HG02759 (cell line): ENCODE results near the gene PKD1.

Experiments used
- ATAC-seq: cut with Tn5 transposase; IDR thresholded peaks from one replicate; pipeline ENCODE4 v1.9.1; 2021; ENCODE audit warnings: mild to moderate bottlenecking, moderate library complexity; ENCODE audit not compliant: unreplicated experiment

PKD1 gene

DNA sequence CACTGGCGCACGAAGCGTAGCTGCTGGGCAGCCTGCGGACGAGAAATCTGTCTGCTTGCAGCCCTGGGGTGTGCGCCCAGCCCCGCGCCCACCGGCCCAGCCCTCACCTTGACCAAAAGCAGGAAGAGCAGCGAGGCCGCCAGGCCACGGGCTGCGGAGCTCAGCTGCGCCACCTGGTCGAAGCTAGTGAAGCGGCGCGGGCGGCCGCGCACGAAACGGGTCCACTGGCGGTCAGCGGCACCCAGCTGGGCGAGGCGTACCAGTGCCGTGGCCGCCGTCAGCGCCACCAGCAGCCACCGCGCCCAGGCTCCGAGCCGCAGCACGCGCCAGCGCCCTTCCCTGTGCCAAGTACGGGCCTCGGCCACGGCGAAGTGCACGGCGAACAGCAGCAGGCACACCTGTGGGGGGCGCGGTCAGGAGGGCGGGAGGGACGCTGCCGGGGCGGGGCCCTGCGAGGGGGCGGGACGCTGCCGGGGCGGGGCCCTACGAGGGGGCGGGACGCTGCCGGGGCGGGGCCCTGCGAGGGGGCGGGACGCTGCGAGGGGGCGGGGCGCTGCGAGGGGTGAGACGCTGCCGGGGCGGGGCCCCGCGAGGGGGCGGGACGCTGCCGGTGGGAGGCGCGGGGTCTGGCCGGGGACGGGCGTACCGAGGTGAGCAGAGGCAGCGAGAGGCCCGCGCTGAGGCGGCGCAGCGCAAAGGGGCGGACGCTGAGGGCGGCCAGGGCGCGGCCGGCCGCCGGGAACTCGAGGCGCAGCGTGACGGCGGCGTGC lies 44.7 kb downstream of the PKD1 start:
- no peak for ATAC-seq

DNA sequence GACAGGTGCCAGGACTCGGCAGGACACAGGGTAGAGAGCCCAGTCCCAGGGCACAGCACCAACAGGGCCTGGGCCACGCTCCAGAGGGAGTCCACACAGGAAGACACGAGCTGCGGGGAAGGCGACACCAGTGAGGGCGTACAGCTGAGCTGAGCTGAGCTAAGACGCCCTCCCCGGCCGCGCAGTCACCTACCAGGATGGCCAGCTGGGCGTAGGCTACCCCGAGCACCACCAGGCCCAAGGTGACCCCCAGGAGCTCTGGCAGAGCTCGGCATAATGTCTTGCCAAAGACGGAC lies 45.3 kb downstream of the PKD1 start:
- no peak for ATAC-seq

DNA sequence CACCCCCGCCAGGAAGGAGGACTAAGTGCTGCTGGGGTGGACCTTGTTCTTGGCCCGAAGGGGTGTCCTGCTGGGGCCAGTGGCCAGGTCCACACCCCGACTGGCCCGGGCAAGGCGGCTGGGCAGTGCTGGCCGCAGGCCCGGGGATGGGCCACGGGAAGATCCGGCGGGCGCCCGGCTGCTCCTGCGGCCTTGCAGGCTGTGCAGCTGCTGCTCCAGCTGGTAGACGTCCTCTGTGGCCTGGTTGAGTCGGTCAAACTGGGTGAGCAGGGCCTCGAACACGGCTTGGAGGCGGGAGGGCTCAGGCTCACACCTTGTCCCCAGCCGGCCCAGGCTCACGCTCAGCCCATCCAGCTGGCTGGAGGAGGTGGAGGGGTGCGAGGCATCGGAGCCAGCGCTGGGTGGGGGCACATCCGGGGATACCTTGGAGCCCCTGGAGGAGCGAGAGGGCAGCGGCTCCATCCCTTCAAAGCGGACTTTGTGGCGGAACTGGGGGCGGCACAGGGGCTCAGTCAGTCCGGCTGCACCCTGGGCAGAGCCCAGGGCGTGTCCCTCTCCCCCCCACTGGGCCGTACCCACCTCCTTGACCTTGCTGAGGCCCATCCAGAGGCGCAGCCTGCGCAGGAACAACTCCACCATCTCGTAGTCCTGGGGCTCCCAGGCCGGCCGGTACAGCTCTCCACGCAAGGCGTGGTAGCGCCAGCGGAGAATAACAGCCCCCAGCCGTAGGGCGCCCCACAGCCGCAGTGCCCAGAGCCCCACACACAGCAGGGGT lies 45.8 kb downstream of the PKD1 start:
- ATAC-seq, result no peak

DNA sequence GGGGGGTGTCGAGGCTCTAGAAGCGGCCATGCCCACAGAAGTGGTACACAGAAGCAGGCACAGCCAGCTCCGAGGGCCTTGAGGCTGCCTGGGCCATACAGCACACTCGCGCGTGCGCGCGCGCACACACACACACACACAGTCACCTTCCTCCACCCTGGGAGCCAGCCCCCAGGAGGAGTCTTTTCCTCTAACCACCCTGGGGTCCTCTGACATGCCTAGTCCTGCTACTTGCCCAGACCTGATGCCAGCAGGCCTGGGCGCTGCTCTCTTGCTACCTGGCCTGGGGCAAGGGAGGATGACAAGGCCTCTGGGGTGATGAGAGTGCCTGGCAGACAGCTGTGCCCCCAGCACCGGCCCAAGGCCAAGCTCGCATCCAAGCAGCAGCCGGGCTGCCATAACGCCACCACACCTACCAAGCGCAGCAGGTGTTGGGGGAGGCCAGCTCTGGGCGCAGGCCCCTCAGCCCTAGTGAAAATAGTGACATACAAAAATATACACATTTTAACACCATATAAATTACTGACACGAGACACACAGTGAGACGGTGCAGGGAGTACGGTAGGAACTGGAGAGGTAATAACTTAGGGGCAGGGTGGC lies 46.8 kb downstream of the PKD1 start:
- no peak for ATAC-seq

DNA sequence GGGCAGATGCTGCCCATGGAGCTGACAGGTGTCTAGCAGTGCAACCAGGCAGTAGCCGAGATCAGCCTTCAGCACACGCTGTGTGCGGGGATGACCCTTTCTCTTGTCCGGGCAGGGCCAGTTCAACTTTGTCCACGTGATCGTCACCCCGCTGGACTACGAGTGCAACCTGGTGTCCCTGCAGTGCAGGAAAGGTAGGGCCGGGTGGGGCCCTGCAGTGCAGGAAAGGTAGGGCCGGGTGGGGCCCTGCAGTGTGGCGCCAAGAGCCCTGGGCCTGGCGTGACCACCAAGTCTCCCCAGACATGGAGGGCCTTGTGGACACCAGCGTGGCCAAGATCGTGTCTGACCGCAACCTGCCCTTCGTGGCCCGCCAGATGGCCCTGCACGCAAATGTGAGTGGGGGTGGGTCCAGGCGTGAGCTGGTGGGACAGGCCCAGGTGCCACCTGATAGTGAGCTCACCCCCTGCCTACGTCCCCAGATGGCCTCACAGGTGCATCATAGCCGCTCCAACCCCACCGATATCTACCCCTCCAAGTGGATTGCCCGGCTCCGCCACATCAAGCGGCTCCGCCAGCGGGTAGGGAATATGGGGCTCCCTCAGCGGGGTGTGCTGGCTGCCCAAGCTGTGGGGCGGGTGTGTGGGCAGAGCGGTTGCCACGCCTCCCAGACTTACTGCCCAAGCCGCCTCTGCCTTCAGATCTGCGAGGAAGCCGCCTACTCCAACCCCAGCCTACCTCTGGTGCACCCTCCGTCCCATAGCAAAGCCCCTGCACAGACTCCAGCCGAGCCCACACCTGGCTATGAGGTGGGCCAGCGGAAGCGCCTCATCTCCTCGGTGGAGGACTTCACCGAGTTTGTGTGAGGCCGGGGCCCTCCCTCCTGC lies 47.7 kb downstream of the PKD1 start:
- no peak for ATAC-seq

DNA sequence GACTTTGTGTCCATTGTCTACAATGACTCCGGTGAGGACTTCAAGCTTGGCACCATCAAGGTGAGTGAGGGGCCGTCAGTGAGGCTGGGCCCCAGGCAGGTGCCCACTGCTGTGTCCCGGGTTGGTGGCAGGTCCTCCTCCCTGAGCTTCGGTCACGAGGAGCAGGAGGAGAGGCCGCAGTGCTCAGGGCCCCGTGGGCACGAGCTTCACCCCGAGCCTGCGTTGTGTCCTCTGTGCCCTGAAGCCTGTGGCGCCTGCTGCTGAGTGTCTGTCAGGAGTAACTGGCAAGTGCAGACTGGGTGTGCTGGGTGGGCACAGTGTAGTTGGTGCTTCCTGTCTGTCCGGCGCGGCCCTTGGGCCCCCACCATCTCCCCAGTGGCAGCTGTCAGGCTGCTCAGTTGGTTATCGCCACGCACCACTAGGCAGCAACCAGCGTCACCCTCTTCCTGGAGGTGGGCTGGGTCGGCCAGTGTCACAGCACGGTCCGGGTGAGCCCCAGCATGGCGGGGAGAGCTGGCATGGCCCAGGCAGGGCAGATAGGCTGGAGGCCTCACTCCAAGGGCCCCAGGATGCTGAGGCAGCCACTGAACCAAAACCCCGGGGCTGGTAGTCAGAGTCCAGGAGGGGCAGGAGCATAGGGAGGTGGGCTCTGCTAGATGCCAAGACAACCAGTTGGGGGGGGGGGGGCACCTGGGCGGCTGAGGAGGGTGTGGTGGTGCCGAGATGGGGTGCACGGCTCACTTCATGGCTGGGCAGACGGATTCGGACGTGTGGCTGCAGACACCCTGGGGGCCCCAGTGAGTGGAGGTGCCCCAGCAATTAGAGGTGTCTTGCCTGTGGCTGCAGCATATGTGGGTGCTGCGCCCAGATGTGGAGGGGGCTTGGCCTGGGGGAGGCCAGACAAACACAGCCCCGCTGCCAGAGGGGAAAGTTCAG lies 48.6 kb downstream of the PKD1 start:
- no peak for ATAC-seq

DNA sequence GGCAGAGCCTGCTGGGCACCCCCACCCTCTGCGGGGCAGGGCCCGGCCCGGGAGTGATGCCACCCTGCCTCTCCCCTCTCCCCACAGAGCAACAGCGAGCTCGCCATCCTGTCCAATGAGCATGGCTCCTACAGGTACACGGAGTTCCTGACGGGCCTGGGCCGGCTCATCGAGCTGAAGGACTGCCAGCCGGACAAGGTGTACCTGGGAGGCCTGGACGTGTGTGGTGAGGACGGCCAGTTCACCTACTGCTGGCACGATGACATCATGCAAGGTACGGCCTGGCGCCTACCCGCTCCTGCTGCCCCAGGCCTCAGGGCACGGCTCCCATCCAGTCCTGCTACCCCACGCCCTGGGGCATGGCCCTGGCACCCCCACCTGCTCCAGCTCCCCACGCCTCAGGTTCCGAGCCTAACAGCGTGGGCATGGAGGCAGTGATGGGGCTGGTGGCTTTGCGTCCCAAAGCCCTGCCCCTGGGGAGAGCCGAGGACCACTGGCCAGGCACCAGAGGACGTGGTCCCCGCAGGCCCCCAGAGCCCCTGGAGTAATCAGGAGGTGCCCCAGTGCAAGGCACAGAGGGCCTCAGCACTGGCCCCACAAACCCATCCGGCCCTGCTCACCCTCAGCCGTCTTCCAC lies 49.5 kb downstream of the PKD1 start:
- ATAC-seq, result no peak

DNA sequence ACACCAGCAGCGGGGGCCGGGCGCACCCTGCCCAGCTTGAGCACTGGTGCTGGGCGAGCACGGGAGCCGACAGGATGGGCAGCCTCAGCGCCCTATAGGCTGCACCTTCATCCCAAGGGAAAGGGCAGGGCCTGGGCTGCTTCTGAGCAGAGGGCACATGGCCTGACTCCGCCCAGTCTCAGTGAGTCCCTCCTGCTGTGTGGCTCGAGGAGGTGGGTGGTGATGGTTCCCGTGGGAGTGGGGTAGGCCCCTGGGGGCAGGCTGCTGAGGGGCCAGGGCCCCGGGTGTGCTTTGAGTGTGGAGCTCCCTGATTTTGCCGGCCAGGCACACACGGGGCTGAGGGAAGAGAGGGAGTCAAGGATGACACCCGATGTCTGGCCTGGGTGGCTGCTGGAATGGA lies 50.0 kb downstream of the PKD1 start:
- ATAC-seq, result no peak

DNA sequence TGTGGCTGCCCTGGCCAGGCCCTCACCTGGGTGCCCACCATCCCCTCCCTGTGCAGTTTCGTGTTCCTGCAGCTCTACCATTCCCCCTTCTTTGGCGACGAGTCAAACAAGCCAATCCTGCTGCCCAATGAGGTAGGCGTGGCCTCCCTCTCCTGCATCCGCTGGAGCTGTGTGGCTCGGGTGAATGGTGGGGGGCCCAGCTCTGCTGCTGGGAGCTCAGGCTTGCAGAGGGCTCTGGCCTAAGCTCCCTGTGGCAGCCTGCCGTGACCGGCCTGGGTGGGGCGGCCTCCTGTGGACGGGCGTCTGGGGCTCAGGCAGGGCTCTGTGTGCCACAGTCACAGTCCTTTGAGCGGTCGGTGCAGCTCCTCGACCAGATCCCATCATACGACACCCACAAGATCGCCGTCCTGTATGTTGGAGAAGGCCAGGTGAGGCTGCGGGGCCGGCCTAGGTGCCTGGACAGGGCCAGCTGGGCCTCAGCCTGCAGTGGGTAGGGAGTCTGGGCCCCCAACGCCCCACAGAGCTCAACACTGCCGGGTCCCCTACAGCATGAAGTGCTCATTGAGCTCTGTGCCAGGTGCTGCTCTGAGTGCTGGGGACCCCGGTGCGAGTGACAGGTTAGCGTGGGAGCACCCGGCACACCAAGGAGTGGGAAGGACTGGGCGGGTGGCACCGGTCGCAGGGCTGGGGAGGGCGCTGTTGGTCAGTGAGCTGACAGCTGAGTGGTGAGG lies 50.6 kb downstream of the PKD1 start:
- ATAC-seq, result no peak

DNA sequence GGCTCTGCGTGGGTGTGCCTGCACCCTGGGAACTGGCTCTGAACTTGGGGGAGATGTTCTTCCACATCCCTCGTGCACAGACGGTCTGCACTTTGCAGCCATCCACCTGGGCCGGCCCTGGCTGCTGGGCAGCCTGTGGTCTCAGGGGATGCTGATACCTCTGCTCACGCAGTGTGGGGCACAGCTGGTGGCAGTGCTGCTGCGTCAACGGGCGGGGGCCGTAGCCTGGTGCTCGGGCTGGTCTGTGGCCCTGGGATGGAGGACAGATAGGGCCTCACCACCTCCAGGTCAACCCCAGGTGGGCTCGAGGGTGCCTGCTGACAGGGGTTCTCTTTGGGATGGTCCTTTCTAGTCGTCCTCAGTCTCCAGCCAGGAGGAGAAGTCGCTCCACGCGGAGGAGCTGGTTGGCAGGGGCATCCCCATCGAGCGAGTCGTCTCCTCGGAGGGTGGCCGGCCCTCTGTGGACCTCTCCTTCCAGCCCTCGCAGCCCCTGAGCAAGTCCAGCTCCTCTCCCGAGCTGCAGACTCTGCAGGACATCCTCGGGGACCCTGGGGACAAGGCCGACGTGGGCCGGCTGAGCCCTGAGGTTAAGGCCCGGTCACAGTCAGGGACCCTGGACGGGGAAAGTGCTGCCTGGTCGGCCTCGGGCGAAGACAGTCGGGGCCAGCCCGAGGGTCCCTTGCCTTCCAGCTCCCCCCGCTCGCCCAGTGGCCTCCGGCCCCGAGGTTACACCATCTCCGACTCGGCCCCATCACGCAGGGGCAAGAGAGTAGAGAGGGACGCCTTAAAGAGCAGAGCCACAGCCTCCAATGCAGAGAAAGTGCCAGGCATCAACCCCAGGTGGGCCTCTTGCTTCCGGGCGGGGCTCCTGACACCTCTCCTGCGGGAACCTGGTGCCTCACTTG lies 51.6 kb downstream of the PKD1 start:
- no peak for ATAC-seq

DNA sequence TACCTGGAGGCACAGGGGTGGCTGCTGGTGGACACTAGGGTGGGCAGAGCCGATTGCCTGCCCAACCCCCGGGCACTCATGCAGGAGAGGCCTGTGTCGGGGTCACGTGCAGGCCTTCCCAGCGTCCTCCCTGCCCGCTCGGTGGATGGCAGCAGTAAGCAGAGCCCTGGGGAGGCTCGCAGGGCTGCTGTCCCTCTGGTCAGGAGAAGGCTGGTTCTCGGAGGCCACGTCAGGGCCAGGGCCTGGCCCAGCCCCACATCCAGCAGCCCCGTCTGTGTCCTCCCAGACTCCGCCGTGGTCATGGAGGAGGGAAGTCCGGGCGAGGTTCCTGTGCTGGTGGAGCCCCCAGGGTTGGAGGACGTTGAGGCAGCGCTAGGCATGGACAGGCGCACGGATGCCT lies 52.3 kb downstream of the PKD1 start:
- ATAC-seq, result no peak

DNA sequence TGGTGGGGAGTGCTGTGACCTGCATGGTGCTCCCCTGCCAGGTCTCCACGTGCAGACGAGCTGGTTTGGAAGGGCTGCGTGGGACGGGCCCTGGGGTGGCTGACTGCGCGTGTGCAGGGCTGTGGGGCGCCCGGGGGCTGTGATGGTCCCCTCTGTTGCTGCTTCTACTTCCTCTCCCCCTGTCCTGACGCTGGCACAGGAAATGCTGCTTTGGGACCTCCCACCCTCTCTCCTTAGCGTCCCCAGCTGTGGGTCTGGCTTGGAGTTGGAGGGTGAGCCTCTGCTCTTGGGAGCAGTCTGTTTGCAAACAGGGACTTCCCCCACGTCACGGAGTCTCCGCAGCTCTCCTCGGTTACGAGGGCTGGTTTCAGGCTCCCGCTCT lies 52.7 kb downstream of the PKD1 start:
- ATAC-seq, result no peak

DNA sequence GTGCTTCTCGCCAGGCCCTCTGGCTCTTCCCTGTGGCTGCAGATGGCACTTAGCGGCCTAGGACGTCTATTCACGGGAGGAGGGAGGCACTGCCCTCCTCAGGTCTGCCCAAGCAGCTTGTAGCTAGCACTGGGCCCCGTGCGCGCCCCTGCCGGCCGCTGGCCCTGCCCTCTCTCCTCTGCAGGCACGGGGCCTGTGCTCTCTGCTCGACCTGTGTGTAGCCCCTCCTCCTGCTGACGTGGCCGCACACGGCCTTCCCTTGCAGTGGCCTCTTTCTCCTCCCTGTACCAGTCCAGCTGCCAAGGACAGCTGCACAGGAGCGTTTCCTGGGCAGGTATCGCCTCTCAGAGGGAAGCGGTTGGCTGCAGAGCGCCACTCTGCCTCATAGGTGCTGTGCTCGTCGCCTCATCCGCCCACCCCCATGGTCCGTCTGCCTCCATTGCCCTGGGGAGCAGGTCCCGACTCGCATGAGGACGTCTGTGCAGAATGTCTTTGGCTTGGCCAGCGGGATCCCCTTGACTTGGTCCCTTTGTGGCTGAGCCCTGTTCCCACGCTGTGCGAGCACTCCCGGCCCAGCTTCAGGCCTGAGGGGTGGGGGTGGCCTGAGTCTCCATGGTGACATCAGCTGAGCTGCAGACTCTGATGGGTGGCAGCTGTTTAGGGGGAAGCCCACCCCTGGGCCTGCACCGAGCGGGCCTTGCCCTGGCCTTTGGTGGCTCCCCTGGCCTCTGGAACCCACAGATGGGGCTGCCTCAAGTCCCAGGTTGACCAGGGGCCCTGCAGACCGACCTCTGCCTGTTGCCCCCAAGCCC lies 53.3 kb downstream of the PKD1 start:
- no peak for ATAC-seq

DNA sequence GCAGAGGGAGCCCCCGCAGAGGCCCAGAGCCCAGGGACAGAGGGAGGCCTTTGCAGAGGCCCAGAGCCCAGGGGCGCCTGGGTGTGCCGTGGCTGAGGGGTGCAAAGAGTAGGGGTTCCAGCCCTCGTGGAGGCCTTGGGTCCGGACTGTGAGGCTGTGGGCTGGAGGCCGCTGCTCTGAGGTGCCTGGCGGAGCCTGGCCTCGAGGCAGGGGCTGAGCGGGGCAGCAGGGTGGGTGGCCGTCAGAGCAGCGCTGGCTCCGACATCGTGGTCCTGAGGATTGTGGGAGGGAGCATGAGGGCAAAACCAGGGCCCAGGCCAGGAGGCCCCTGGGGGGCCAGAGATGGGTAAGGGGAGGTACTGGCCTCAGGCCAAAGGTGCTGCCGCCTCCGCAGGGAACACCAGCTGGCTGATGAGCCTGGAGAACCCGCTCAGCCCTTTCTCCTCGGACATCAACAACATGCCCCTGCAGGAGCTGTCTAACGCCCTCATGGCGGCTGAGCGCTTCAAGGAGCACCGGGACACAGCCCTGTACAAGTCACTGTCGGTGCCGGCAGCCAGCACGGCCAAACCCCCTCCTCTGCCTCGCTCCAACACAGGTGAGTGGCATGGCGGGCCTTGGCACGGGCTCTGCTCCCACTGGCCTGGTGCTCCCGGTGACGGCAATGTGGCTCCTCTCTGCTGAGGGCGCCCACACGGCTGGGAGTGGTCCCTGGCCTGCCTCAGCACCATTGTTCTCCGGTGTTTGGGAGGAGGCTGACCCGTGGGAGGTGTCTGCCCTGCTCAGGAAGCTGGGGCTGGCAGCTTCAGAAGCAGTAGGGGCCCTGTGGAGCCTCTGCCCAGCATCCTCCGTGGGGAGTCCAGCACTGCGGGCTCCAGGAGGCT lies 54.3 kb downstream of the PKD1 start:
- ATAC-seq, result no peak

DNA sequence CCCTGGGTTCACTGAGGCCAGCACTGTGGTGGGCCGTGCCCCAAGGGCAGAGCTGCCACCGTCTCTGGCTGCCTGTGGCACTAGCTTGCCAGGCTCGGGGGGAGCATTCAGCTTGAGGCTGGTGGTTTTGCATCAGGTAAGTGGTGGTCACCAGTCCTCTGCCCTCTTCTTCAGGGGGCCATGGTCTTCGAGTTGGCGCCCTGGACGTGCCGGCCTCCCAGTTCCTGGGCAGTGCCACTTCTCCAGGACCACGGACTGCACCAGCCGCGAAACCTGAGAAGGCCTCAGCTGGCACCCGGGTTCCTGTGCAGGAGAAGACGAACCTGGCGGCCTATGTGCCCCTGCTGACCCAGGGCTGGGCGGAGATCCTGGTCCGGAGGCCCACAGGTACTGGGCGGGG lies 55.7 kb downstream of the PKD1 start:
- ATAC-seq, result no peak

DNA sequence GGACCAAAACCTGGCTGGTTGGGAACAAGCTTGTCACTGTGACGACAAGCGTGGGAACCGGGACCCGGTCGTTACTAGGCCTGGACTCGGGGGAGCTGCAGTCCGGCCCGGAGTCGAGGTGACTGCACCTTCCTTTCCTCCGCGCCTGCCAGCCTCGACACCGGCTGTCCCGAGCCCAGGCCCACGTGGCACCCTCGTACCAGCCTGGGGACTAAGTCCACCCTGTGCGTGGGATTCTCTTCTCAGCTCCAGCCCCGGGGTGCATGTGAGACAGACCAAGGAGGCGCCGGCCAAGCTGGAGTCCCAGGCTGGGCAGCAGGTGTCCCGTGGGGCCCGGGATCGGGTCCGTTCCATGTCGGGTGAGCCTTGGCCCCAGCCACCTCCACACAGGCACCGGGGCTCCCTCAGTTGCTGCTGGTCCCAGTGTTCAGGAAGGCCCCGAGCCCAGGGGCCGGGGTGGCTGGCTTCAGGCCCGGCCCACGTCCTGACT lies 56.3 kb downstream of the PKD1 start:
- ATAC-seq, result no peak
